ENCODE results near the gene CYP26C1.

Gene CYP26C1

DNA sequence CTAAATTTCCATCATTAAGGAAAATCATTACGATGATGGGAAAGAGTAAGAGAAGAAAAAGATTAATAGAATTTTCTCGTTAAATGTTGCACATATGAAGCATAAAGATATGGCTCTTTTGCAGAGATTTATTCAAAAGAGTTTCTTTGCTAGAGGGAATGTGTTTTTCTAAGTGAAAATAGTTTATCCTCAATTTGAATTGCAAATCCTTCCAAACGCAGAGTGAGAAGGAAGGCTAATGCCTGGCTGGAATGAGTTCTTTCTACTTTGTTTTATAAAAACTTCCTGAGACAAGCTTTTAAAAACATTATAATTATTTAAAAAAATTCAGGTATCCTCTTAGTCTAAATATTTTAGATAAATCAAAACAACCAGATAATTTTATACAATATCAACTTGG, 27.2 kb downstream of the CYP26C1 start:
- no peak for DNase-seq (ENCODE audit: insufficient read length, low spot score)
- TF ChIP-seq CTCF (IDR thresholded peaks at IDR 0.05; ENCODE audit: insufficient read depth, missing control alignments), result no peak
- no peak for FAIRE-seq

GRCh38 chr10:93088466-93088865, 27.9 kb downstream of the CYP26C1 start:
- no peak for DNase-seq (ENCODE audit: insufficient read length, low spot score)
- no peak for TF ChIP-seq CTCF (IDR thresholded peaks at IDR 0.05; ENCODE audit: insufficient read depth, missing control alignments)

DNA sequence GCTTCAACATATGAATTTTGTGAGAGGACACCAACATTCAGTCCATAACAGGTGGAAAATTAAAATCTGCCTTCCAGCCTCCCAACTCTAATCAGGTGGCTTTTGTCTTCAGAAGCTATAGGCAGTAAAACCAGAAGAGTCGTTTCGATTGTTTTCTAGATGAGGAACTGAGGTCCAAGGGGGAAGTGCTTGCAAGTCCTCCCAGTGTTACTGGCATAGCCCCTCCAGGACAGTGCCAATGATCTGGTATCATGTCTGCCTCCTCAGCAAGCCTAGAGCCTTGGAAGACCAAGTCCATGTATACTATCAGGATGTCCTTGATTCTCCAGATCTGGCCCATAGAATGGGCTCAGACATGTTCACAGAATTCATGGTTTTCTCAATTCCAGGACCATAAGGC, 30.0 kb downstream of the CYP26C1 start:
- FAIRE-seq (no peak), DNase-seq (ENCODE audit: insufficient read length, low spot score) (no peak)
- no peak for TF ChIP-seq CTCF (IDR thresholded peaks at IDR 0.05; ENCODE audit: insufficient read depth, missing control alignments)

More at GRCh38 chr10:93088466-93088865, 27.9 kb downstream of the CYP26C1 start:
- FAIRE-seq, result no peak

DNA sequence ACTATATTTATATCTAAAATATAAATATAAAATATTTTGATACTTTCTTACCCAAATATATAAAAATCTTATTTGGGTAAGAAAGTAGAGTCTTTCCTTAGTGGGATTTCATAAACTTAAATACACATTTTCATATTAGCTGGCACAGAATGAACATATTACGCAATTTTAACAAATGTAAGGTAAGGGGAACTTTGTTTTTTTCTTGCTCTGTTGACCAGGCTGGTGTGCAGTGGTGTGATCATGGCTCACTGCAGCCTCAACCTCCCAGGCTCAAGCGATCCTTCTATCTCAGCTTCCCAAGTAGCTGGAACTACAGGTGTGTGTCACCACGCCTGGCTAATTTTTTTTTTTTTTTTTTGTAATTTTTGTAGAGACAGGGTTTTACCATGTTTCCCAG, 31.4 kb downstream of the CYP26C1 start:
- FAIRE-seq (no peak), DNase-seq (ENCODE audit: insufficient read length, low spot score) (no peak)
- no peak for TF ChIP-seq CTCF (IDR thresholded peaks at IDR 0.05; ENCODE audit: insufficient read depth, missing control alignments)

DNA sequence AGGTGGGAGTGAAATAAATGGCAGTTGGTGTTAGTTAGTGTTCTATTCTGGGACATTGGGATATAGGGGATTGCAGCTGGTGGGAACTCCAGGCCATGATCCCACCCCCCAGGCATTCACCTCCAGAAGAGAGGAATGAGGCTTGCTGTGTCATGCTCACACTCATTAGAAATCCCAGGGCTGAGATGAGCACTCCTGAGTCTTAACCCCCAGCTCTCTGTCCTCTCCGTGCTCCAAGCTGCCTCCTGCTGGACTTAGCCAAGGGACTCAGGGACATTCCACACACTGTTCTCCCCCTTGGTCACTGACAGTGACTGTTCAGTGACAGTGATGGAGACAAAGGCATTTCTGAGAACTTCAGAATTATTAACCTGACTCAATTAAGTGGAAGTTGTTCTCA, 34.6 kb downstream of the CYP26C1 start:
- DNase-seq (ENCODE audit: insufficient read length, low spot score), result no peak
- TF ChIP-seq CTCF (IDR thresholded peaks at IDR 0.05; ENCODE audit: insufficient read depth, missing control alignments), result no peak
- no peak for FAIRE-seq

DNA sequence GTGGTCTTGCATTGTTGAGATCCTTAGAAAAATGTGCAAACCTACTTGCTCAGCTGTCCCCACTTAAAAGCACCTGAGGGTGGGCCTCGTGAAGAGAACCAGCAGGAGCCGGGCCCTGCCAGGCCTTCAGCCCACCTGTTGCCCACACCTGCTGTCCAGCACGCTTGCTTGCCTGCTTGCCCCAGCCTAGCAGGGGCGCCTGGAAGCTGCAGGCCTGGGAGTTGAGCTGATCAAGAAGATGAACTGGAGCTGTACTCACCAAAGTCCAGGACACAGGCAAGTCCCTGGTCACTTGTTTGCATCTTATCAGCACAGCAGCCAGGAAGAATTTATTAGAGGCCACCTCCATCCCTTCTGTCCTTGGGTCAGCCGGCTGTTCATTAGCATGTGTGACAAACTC, 36.3 kb downstream of the CYP26C1 start:
- FAIRE-seq, result no peak
- TF ChIP-seq CTCF (IDR thresholded peaks at IDR 0.05; ENCODE audit: insufficient read depth, missing control alignments), result no peak
- no peak for DNase-seq (ENCODE audit: insufficient read length, low spot score)

GRCh38 chr10:93097386-93097785, 36.8 kb downstream of the CYP26C1 start:
- DNase-seq (ENCODE audit: insufficient read length, low spot score), result no peak
- TF ChIP-seq CTCF (IDR thresholded peaks at IDR 0.05; ENCODE audit: insufficient read depth, missing control alignments), result no peak
- no peak for FAIRE-seq

Data from D721Med (cell line).